ENCODE measurements around the gene FASTKD1.
"Not testable (repeated sequence)": the region's sequence is repeated elsewhere in the genome, so short reads cannot be mapped to it uniquely, and the experiment has no call there.

The FASTKD1 gene, protein sequence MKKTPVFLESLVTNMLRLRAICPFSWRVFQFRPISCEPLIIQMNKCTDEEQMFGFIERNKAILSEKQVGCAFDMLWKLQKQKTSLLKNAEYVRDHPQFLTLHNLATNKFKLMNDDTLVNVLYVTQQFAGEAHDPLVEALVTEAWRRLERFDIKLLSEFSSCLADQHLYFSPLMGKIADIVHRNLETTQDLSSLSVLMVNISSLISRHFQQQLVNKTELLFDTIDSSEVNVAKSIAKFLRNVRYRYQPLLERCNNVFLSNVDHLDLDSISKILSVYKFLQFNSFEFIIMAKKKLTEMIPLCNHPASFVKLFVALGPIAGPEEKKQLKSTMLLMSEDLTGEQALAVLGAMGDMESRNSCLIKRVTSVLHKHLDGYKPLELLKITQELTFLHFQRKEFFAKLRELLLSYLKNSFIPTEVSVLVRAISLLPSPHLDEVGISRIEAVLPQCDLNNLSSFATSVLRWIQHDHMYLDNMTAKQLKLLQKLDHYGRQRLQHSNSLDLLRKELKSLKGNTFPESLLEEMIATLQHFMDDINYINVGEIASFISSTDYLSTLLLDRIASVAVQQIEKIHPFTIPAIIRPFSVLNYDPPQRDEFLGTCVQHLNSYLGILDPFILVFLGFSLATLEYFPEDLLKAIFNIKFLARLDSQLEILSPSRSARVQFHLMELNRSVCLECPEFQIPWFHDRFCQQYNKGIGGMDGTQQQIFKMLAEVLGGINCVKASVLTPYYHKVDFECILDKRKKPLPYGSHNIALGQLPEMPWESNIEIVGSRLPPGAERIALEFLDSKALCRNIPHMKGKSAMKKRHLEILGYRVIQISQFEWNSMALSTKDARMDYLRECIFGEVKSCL

GRCh38 chr2:169573160-169573973 is at the start of gene FASTKD1:
FASTKD1 (minus strand) TSS chr2:169573865; CDS start chr2:169572029, 1,836 bp downstream.
- peak; percentile 59 to 77 for DNase-seq (ENCODE audit: low read depth in 1 of 2, low spot score in 1 of 2)

DNA sequence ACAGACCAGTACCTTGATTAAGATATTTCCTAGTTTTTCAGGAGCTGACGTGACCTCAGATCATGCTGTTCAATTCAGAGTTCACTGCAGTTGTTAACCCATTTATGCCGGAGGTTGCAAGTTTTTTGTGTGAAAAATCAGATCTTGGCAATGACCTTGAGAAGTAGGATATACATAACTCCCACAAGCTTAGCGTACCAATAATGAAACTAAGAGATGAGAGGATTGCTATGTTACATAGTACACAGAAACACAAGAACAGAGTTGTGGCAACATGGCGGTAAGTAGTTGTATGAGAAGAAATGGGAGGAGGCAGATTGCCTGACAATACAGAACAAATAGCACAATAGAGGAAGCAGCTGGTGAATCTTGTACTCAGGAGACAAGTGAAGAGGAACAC is 49.6 kb upstream of the FASTKD1 start:
- DNase-seq (ENCODE audit: low read depth in 1 of 2, low spot score in 1 of 2) = no peak

DNA sequence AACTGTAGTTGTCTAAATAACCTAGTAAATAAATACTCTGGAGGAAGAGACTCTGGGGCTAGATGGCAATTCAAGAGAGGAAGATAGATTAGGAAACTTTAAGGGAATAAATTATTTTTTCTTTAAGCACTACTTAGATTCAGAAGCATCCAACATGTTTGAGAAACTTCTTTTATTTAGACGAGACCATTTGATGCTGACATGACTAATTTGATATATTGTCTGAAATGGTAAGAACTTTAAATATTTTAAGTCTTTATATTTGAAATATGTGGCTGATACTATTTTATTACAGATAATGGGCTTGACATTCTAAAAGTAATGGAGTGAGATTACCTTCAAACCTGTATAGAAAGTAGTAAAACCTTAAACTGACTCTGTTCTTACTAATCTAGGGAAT is 46.8 kb upstream of the FASTKD1 start:
- DNase-seq (ENCODE audit: low read depth in 1 of 2, low spot score in 1 of 2) = no peak

- DNase-seq (ENCODE audit: low read depth in 1 of 2, low spot score in 1 of 2) = no peak
These were observed 46.3 kb upstream of the FASTKD1 start for GRCh38 chr2:169619946-169620345.

- not testable (repeated sequence) for DNase-seq (ENCODE audit: low read depth in 1 of 2, low spot score in 1 of 2)
These were observed 42.3 kb upstream of the FASTKD1 start for GRCh38 chr2:169615982-169616381.

- DNase-seq (ENCODE audit: low read depth in 1 of 2, low spot score in 1 of 2) = no peak
These were observed 40.2 kb upstream of the FASTKD1 start for GRCh38 chr2:169613876-169614275.

- no peak for DNase-seq (ENCODE audit: low read depth in 1 of 2, low spot score in 1 of 2)
These were observed 35.6 kb upstream of the FASTKD1 start for GRCh38 chr2:169609264-169609663.

DNA sequence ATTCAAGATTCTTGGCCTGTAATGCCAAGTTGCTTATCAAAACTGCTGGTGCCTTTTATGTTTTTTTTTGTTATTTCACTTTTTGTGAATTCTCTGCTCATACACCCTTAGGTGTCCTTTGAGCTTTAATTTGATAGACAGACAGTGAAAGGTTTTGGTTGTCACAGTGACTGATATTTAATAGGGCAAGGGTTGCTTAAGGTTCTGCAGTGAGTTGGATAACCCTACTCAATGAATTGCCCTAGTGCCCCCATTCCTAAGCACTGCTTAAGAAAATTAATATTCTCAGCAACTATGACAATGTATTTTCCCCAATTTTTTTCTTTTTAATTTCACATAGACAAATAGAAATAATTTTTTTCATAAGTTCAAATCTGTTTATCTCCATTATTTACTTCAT is 25.9 kb upstream of the FASTKD1 start:
- DNase-seq (ENCODE audit: low read depth in 1 of 2, low spot score in 1 of 2) = no peak

DNA sequence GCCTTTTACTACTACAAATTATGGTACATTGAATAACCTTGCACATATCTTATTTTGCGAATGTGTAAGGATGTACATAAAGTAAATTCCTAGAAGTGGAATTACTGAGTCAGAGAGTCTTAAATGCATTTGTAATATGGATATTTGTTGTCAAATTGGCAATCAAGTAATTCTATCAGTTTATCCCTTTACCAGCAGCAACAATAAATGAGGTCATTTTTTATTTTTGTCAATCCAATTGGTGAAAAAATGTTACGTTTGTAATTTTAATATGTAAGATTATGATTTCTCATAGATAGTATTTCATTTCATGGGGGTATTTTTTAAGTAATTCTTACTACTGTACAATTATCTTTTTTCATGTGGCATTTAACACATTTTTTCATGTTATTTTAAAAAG is 25.3 kb upstream of the FASTKD1 start:
- no peak for DNase-seq (ENCODE audit: low read depth in 1 of 2, low spot score in 1 of 2)

- DNase-seq (ENCODE audit: low read depth in 1 of 2, low spot score in 1 of 2) = not testable (repeated sequence)
These were observed 22.9 kb upstream of the FASTKD1 start for GRCh38 chr2:169596546-169596945.

- DNase-seq (ENCODE audit: low read depth in 1 of 2, low spot score in 1 of 2) = no peak
These were observed 17.1 kb upstream of the FASTKD1 start for GRCh38 chr2:169590804-169591203.

DNA sequence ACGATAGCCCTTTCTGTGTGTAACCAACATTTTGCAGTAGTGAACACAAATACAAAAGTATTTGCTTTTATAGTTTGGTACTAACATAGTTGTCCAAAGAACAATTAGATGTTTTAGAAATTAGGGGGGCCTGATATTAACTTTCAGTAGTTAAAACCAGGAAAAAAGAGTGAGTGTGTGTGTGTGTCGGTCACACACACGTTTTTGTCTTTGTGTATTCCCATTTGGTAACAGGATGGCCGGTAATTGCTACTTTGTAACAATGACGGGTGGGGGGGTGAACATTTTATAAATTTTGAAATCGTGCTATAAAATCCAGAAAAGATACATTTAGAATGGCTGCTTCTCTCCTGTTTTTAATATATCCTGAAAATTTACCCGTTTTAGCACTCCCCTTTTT is 12.0 kb upstream of the FASTKD1 start:
- DNase-seq (ENCODE audit: low read depth in 1 of 2, low spot score in 1 of 2) = no peak

- peak; percentile 72 to 80 for DNase-seq (ENCODE audit: low read depth in 1 of 2, low spot score in 1 of 2)
These were observed 10.6 kb upstream of the FASTKD1 start, which contains the start of gene PPIG for GRCh38 chr2:169584005-169584877. PPIG (plus strand) TSS chr2:169584351; CDS start chr2:169604042, 19,691 bp downstream.

DNA sequence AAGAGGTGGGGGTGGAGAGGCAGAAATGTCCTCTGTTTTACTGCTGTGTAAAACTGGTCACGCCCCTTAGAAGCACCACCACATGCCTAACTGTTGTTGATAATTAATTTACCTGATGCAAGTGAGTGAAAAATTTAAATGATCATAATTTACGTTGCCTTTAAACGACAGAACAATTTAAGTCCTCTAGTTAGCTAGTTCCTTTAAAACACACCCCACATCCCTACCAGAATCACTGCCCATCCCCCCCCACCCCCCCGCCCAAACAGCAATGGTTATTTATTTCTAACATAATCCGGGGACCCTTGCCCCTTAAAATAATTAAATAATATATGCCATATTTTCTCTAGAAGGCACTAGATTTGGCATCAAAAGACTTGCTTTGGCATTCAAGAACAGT is 9.9 kb upstream of the FASTKD1 start:
- DNase-seq (ENCODE audit: low read depth in 1 of 2, low spot score in 1 of 2) = no peak

- DNase-seq (ENCODE audit: low read depth in 1 of 2, low spot score in 1 of 2) = not testable (repeated sequence)
These were observed 9.0 kb upstream of the FASTKD1 start for GRCh38 chr2:169582552-169583266.

DNA sequence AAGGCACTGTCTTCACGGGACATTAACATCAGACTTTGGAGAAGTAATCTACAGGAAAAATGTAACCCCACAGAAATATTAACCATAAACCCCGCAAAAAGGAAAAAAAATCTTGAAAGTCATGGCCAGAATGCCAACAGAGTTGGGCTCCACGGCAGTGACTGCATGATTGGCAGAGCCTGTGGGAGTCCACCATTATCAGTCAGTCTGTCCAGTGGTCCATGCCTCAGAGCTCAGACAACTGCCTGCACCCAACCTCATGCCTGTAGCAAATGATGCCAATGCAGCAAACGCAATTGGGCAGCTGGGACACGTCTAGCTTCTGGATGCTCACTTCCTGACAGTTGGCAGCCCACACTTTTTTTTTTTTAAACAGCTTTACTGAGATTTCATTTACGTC is 5.4 kb upstream of the FASTKD1 start:
- DNase-seq (ENCODE audit: low read depth in 1 of 2, low spot score in 1 of 2) = no peak

GRCh38 chr2:169575264-169575663 is 1.6 kb upstream of the FASTKD1 start:
- DNase-seq (ENCODE audit: low read depth in 1 of 2, low spot score in 1 of 2) = not testable (repeated sequence)

GRCh38 chr2:169574539-169574938 is 874 bp upstream of the FASTKD1 start:
- not testable (repeated sequence) for DNase-seq (ENCODE audit: low read depth in 1 of 2, low spot score in 1 of 2)

- no peak for DNase-seq (ENCODE audit: low read depth in 1 of 2, low spot score in 1 of 2)
These were observed 272 bp upstream of the FASTKD1 start for GRCh38 chr2:169573974-169574299.

DNA sequence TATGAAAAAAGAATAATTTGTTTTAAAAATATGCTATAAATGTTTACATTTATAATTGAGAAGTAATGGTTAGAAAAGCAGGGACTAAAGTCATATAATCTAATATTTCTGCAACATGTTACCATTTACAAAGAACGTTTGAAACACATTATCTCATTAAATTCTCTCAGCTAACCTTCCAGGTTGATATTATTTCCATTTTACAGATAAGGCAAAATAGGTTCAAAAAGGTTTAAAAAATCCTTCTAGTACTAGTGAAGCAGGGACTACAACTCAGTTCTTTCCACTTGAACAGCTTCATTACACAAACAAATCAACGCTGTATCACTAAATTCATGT is 875 bp downstream of the FASTKD1 start:
- DNase-seq (ENCODE audit: low read depth in 1 of 2, low spot score in 1 of 2) = no peak

All from activated T-helper 1 cell treated with anti-CD3 and anti-CD28 coated beads, Interleukin-2, amount 50 U/mL, for 16 hours (primary cell).